CD1c-positive myeloid dendritic cell (primary cell): ENCODE data around the gene NPL.

ENCODE experiments used
- DNase-seq: peaks from one replicate; pipeline ENCODE4 v3.0.0-alpha.2; 2016; ENCODE audit errors: extremely low spot score

NPL gene

GRCh38 chr1:182789138-182790076, at the start of gene NPL:
TSS of gene NPL (plus strand) at chr1:182789773. CDS start at chr1:182794372, 4,599 bp downstream.
- peak; percentile 94 for DNase-seq

GRCh38 chr1:182740120-182740519, 49.5 kb upstream of the NPL start:
- DNase-seq = no peak

- DNase-seq = no peak
Observed at GRCh38 chr1:182742780-182743179, 46.8 kb upstream of the NPL start.

GRCh38 chr1:182752077-182752988, 37.2 kb upstream of the NPL start:
- no peak for DNase-seq

- no peak for DNase-seq
Observed at GRCh38 chr1:182754087-182754486, 35.5 kb upstream of the NPL start.

- no peak for DNase-seq
Observed at GRCh38 chr1:182754543-182755314, 34.8 kb upstream of the NPL start.

GRCh38 chr1:182755632-182756031, 33.9 kb upstream of the NPL start:
- no peak for DNase-seq

- DNase-seq = no peak
Observed at GRCh38 chr1:182756423-182756822, 33.1 kb upstream of the NPL start.

- DNase-seq = no peak
Observed at GRCh38 chr1:182761396-182762395, 27.9 kb upstream of the NPL start.

GRCh38 chr1:182762536-182762935, 27.0 kb upstream of the NPL start:
- no peak for DNase-seq

GRCh38 chr1:182764029-182764727, 25.4 kb upstream of the NPL start:
- no peak for DNase-seq

- no peak for DNase-seq
Observed at GRCh38 chr1:182765391-182765790, 24.2 kb upstream of the NPL start.

- DNase-seq = no peak
Observed at GRCh38 chr1:182766050-182766449, 23.5 kb upstream of the NPL start.

- no peak for DNase-seq
Observed at GRCh38 chr1:182766881-182767645, 22.5 kb upstream of the NPL start.

GRCh38 chr1:182768963-182769362, 20.6 kb upstream of the NPL start:
- no peak for DNase-seq

GRCh38 chr1:182770232-182770631, 19.3 kb upstream of the NPL start:
- DNase-seq = no peak

- DNase-seq = no peak
Observed at GRCh38 chr1:182771187-182771984, 18.2 kb upstream of the NPL start.

GRCh38 chr1:182777386-182777785, 12.2 kb upstream of the NPL start:
- no peak for DNase-seq
